HL-60/S4 treated with retinoic acid at 250 ng/mL for 4 days and 3 days (cell line): ENCODE measurements around the gene PFKFB3.
"Not testable (repeated sequence)": the region's sequence is repeated elsewhere in the genome, so short reads cannot be mapped to it uniquely, and the experiment has no call there.

ENCODE experiments used
- in situ Hi-C: fragments of 300-500 bp; cut with MboI; formaldehyde crosslinking; loops from 2 replicates; pipeline ENCODE4 v1.7.0; 2022; ENCODE audit warnings: low sequenced_read_pairs

The PFKFB3 gene

DNA sequence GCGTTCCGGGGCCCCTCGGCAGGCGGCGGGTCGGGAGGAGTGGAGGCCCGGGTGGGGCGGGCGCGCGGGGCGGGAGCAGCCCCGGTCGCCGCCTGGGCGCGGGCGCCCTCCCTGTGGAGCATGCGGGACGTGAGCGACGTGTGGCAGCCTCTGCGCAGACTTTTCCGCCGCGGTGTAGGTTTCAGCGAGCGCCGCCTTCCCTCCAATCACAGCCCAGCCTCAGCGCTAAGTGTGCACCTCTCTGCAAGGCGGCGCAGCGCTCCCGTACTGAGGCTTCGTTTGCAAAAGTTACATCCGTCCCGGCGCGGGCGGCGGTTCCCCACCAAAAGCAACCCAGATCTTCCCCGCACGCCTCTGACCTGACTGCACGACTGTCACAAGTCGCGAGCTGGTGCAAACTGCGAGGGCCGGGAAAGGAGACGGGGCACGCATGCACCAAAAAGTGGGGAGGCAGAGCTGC is 1.2 kb upstream of the PFKFB3 start:
- in situ Hi-C loops: no loop called here

DNA sequence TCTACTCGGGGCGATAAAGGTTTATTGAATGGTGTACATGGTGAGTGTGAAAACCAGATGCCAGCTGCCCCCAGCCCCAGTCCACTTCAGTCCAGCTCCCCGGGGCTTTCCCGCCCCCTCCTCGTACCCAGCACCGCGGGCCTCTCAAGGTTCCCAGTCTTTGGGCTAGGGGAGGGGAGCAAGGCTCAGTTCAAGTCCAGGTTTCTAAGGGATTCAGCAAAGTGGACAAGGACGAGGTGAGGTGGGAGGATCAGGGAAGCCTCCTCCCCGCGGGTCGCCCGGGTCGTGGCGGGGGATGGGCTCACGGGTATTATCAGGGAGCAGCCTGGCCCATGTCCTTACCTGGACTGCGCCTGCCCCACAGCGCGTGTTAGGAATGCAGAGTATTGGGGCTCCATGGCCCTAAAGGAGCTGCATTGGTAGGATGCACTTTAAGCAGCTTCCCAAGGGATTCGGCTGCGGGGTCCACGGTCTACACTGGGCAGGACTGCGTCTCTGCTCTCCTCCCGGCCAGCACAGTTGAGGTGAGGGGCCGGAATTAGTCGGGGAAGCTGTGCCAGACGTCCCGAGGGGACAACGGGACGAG is 541 bp upstream of the PFKFB3 start:
- in situ Hi-C loops: no loop called here

DNA sequence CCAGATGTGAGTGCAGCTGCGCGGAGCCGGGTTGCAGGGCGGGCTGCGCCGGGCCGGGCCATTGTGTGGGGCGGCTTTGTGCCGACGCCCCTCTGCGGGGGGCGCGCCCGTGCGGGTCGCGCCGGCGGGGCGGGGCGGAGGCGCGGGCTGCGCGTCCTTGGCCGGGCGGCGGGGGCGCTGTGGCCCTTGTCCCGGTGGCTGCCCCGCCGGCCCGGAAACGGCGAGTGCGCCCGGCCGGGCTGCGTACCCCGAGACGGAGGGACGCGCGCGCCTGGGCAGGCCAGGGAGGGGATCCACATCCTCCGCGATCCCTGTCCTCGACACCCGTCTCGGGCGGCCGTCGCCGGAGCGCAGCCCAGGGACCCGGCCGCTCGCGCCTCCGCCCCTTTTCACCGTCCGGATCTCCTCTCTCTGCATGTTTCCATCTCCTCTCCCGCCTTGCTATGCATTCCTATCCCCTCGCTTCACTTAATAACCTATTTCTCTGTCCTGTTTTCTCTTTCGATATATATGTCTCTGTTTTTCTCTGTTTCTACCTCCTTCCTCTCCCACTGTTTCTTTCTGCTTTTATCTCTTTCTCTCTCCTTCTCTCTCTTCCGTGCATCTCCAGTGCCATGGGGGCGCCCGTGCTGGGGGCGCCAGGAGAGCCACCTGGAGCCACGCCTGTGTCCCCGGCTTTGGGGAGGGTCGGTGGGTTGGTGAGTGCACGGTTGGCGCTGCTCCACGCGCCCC is 765 bp downstream of the PFKFB3 start:
- in situ Hi-C loops: no loop called here

DNA sequence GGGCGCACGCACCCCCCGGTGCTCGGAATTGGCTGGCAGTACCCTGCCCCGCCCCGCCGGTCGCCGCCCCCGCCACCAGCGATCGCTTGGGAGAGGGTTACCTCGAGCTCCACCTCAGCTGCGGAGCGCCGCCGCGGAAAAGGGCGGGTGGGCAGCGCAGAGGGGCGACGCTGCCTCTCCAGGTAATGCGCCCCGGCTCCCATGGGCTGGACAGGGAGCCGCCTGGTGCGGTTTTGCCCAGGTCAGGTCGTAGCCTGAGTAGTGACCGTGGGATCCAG is 1.3 kb downstream of the PFKFB3 start:
- in situ Hi-C loops: no loop called here

DNA sequence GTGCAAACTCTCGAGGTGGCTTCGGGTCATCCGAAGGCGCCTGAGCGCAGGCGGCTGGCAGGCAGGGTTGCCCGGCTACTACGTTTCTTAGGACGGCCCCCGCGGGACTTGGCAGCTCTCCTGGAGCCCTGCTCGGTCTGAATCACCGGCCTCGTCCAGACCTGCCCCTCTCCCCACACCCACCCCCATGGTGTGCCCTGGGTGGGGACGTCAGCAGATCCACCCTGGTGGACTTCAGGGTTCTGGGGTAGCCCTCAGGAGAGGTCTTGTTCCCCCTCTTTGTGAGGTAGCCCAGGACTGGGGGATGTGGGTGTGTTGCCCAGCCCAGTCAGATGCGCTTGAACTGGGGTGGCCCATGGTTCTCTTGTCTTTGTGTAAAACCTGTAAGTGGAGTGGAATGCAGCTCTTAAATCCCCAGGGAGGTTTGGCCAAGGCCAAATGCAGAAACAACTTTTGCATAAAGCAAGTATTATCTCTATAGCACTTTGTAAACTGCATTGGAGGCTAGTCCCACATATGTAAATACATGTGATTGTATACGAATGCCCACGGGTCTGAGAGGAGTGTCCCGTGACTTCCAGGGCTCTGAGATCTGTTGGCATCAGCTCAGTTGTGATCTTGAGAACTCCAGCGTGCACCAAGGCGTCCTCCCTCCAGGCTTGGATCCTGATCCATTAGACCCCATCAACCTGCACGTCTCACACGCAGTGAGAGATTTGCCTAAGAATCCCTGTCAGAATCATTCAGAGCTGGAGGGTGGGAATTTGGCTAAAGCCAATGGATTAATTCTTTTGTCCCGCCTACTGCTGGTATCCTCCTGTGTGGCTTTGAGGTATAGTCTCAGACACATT is 1.8 kb downstream of the PFKFB3 start:
- in situ Hi-C loops: no loop called here

DNA sequence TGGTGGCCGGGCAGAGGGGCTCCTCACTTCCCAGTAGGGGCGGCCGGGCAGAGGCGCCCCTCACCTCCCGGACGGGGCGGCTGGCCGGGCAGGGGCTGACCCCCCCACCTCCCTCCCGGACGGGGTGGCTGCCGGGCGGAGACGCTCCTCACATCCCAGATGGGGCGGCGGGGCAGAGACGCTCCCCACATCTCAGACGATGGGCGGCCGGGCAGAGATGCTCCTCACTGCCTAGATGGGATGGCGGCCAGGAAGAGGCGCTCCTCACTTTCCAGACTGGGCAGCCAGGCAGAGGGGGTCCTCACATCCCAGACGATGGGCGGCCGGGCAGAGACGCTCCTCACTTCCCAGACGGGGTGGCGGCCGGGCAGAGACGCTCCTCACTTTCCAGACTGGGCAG is 3.8 kb downstream of the PFKFB3 start:
- in situ Hi-C loops: not testable (repeated sequence)

DNA sequence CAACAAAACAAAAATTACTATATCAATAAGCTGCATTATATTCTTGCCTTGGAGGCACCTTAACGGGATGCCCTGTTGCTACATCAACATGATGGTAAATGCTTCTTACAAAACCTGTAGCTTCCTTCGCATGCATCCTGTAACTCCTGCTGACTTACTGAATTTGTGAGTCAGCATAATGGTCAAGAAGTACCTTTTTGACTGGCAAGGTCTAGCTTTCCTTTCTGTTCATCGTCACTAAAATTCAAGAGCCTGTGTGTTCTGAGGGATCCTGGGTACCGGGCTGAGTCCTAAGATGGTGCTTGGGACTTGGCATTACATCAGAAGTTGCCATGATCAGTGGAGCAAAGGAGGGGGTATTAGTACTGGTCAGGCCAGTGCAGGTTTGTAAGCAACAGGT is 4.9 kb downstream of the PFKFB3 start:
- in situ Hi-C loops: no loop called here

DNA sequence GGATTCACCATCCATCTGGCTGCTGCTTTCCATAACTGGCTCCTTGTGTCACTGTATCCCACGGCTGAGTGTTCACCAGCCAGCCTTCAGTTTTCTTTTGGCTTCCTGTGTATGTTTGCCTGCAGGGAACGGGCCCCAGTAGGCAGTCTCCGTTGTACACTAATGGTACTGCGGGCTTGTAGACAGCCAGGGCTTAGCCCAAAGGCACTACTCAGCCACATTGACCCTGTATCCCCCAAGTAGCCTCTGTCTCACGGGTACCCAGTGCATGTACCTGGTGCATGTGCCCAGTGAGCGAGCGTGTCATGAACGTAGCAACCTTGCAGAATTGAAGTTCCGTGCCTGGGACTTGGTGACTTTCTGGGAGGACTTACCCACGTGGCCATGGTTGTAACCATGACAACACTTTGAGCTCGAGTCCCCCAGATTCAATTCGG is 6.1 kb downstream of the PFKFB3 start:
- in situ Hi-C loops: no loop called here

DNA sequence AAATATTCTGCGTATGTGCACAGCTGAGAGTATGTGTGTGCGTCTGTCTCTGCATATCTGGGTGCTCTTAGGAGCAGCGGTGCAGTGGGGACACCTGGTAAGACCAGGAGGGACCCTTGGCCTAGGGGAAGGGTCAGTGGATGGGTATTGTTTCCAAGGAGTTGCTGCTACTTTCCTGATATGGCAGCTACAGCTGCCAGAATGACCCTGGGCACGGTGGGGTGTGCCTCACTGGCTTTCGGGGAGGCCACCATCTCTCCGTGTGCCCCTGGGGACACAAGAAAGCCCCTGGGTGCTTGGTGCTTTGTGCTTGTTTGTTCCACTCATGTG is 8.6 kb downstream of the PFKFB3 start:
- in situ Hi-C loops: no loop called here

DNA sequence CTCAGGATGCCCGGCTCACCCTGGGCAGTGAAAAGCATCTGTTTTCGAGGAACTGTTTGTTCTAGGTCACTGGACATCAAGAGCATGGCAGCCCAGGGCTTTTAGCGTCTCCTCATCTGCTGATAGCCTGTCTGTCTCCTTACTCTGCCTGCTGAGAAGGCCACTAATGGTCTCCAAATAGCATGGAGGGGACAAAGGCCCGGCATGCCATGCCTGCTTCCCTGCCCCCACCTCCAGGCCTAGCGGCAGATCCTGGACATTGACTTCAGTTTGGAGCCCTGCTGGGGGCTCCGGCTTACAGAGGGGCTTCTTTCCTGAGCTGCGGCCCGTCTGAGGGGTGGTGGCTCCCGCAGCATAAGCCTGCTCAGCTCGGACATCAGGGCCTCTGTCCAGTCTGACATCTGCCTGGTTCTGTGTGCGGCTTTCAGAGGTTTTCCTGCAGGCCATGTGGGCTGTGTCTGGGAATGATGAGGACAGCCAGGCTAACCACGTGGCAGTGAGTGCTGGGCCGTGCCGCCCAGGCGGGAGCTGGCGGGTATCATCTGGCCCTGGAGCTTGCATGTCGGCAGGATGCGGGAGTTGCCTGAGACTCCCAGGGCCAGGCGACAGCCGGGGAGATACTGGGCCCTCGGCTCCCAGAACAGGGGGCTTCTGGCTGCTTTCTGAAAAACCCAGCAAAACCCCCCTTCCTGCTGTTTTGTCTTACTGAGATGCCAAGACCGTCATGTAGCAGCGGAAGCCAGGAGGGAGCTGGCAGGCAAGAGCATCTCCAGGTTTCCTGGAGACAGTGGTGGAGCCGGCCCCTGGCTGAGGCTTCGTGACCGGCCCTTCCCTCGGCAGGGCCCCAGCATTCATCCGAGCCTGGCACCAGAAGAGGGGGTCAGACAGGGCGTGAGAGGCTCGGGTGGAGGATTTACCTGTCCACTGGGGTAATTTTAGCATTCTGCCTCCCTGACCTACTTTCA is 9.2 kb downstream of the PFKFB3 start:
- in situ Hi-C loops: no loop called here

DNA sequence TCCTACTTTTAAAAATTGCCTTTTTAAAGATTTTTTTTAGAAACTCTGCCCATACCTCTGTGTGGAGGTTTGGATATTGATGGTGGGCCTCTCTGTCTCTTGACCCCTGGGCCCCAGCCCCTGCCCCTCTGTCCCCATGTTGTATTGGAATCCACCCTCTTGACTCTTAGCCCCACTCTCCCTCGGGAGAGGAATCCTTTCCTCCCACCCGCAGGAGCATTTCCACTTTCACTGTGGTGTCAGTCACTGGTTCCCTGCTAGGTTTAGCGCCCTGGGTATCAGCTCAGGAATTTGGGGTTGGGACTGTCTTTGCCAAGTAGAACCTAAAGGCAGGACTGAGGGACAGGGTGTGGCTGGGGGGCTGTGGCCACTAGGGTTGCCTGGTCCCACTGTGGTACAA is 10.1 kb downstream of the PFKFB3 start:
- in situ Hi-C loops: no loop called here

DNA sequence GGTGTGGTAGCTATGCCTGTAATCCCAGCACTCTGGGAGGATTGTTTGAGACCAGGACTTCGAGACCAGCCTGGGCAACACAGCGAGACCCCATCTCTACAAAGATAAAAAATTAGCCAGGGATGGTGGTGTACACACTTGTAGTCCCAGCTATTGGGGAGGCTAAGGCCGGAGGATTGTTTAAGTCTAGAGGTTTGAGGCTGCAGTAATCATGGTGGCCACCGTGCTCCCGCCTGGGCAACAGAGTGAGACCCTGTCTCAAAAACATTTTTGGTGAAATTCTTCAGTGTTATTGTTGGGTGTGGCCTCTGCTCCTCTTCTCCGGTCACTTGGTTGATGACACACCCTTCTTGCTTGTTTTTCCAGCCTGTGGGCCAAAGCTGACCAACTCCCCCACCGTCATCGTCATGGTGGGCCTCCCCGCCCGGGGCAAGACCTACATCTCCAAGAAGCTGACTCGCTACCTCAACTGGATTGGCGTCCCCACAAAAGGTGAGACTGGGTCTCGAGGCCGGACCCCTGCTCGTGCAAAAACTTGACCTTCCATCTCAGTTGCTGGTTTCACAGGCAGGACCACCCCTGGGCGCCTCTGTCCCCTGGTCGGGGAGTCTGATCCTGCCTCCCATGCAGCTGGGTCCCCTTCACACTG is 10.6 kb downstream of the PFKFB3 start:
- in situ Hi-C loops: no loop called here

DNA sequence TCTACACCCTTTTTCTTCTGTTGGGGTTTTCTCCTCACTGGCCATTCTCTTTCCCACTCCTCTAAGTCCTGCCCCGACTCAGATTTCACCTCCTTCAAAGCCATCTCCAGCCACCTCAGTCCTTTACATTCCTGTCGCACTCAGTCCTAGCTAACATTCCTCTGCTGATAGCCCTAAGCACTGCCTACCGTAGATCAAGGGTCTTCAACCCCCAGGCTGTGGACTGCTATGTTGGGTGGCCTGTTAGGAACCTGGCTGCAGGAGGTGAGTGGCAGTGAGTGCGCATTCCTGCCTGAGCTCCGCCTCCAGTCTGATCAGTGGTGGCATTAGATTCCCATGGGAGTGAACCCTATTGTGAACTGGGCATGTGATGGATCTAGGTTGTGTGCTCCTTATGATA is 11.2 kb downstream of the PFKFB3 start:
- in situ Hi-C loops: no loop called here

DNA sequence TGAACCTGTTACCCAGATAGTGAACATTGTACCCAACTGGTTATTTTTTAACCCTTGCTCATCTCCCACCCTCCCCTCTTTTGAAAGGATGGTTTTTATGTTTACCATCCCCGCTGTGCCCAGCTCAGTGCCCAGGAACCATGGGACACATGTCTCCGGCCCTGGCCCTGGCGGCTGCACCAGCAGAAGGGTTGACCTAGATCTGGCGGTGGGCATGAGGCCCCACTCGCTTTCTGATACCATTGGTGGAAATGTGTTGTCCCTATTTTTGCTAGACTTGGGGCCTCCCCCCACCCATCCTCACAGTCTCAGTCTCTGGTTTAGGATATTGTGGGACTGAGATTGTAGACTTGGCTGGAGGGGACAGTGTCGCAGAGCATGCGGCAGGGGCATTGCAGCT is 11.9 kb downstream of the PFKFB3 start:
- in situ Hi-C loops: no loop called here

DNA sequence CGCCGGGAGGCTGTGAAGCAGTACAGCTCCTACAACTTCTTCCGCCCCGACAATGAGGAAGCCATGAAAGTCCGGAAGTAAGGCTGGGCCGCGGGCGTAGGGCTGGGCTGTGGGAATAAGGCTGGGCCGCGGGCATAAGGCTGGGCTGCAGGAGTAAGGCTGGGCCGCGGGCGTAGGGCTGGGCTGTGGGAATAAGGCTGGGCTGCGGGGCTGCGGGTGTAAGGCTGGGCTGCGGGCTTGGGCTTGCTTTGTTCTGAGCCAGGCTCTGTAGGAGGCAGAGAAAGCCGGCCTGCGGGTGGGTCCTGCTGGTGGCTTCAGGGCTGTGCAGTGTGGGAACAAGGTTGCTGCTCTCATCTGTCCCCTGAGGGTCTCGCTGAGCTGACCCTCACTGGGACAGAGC is 12.5 kb downstream of the PFKFB3 start:
- in situ Hi-C loops: no loop called here

DNA sequence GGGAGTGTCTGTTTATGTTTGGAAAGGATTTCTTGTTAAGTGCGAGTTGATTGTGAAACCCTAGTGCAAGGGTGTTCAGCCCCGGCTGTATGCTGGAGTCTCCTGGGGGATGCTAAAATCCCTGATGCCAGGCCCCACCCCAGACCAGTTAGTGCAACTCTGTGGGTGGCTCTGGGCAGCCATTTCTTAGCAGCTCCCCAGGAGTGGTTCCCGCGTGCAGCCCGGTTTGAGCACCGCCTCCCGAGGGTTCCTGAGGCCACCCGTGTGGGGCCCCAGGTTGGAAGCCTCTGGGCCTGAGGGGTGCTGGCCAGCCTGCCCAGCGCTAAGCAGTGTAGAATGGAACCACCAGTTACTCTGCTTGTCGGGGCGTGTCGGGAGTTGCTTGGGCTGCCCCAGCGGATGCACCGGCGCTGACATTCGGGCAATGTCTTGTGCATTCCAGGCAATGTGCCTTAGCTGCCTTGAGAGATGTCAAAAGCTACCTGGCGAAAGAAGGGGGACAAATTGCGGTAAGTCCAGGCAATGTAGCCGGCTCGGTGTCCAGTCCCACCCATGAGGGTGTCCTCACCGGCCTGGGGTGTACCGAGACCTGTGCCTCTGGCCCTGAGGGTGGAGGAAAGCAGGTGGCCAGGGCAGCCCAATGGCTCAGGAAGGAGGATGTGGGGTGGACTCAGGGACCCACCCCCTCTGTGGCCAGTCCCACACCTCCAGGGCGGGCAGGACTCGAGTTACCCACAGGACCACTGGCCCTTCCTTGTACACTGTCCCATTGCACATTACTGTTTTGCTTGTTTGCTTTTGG is 13.2 kb downstream of the PFKFB3 start:
- in situ Hi-C loops: no loop called here

DNA sequence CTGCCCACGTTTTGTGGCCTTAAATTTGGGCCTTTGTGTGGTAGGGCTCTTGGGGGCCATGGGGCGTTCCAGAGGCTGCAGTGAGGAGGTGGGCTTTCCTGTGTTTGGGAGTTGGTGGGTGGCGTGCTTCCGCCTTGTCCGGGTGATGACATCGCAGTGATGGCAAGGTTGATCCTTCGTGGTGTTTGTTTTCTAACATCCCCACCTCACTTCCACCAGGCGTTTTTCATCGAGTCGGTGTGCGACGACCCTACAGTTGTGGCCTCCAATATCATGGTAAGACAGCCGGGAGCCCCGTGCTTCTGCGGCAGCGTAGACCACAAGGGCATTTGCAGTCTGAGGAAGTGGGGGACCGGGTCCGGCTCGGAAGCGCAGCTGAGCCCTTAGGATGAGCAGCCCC is 14.2 kb downstream of the PFKFB3 start:
- in situ Hi-C loops: no loop called here

DNA sequence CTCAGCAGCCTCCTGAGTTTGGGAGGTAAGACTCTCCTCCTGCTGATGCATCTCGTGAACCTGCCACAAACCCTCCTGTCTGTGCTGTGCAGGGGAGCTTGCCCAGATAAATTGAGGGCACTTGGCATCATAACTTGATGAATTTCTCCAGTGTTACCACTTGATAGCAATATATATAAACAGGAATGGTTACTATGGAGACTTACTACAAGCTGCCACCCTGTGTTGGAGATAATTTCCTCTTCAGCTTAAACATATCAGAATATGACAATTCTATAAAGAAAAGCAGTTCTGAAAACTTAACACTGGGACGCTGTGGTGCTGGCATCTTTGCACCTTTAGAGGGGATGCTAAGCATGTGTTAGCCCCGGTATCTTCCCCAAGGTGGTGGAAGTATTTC is 14.9 kb downstream of the PFKFB3 start:
- in situ Hi-C loops: no loop called here

DNA sequence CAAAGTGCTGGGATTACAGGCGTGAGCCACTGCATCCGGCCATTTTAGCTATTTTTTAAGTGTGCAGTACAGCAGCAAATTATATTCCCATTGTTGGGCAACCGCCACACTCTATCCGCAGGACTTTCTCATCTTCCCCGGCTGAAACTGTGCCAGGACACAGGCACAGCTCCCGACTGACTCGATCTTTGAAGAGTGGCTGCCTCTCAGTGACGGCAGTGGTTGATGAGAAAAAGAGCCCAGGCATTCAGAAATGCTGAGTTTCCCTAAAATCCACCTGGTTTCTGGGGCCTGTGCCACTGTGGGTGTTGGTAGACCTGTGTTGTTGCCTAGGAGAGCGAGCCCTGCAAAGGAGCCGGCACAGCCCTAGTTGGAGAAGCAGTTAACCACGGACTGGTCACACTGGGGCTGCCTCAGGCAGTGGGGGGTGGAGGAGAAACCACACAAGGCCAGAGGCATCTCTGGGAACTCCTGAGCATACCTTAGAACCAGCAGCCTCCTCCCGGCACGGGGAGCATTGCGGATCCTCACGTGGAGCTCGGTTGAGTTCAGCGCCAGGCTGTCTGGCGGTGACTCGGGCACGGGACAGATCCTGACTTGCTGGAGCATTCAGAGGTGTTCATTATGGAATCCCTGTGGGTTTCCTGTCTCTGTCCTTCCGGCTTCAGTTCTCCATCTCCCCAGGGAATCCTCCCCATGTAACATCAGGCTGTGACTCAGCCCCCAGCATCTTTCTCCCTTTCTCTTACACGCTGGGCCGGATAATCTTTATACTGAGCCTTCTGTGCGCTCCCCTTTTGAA is 16.2 kb downstream of the PFKFB3 start:
- in situ Hi-C loops: no loop called here
